B cell (primary cell): ENCODE results near the gene ARHGAP22. TPM values are rescaled to one million over a fixed set of nuclear protein-coding genes. Genes with fewer than 3 reads are reported as not detected.

Experiments
- ATAC-seq: fragments of 200-7000 bp; cut with Tn5 transposase; one replicate; pipeline ENCODE4 v1.10.0; 2021; ENCODE audit warnings: low read depth, mild to moderate bottlenecking, moderate number of reproducible peaks, moderate library complexity
- CTCF ChIA-PET: fragments of 350-600 bp; sonication (Branson Sonifier 250); formaldehyde crosslinking; loops from one replicate; lab custom pipeline; 2021; ENCODE audit warnings: antibody characterized with exemption, inconsistent platforms; lab: Charles Lee
- POLR2A ChIA-PET: fragments of 350-600 bp; sonication (Branson Sonifier 250); formaldehyde crosslinking; loops from one replicate; lab custom pipeline; 2021; ENCODE audit warnings: antibody characterized with exemption; lab: Charles Lee
- DNase-seq: peaks from one replicate; pipeline ENCODE4 v3.0.0; 2013
- H2AFZ ChIP-seq: 2 replicates; pipeline ENCODE4 v1.6.1; 2012; ENCODE audit warnings: mild to moderate bottlenecking, low read depth, low read length; ENCODE audit not compliant: insufficient read depth, poor library complexity, severe bottlenecking
- H3K27ac ChIP-seq, 2 donors: 1 replicate in 1 of 2; 2 replicates in 1 of 2; pipeline ENCODE4 v1.5.1; 2012 to 2013; ENCODE audit warnings: low read length in 2 of 2, mild to moderate bottlenecking in 2 of 2, moderate library complexity in 1 of 2
- H3K27me3 ChIP-seq, 4 experiments: fragments of 200-600 bp in 1 of 4; sonication (generic) in 1 of 4; replicated peaks in 1 of 4; 1 replicate in 2 of 4; 2 replicates in 2 of 4; pipeline versions ENCODE4 v1.6.1 to v1.7.0; 2013 to 2016; ENCODE audit warnings: low read length in 3 of 4, mild to moderate bottlenecking in 2 of 4, mixed read lengths in 1 of 4, moderate library complexity in 1 of 4; ENCODE audit not compliant: insufficient read depth in 4 of 4, control insufficient read depth in 3 of 4; ENCODE audit errors: control extremely low read depth in 1 of 4
- H3K36me3 ChIP-seq, 2 experiments: replicated peaks in 1 of 2; 1 replicate in 1 of 2; 2 replicates in 1 of 2; pipeline versions ENCODE4 v1.6.1 to v1.7.1; 2013; ENCODE audit warnings: low read length in 1 of 2; ENCODE audit not compliant: insufficient read depth in 2 of 2, control insufficient read depth in 1 of 2; ENCODE audit errors: control extremely low read depth in 1 of 2, extremely low read depth in 1 of 2
- H3K4me1 ChIP-seq, 2 donors: fragments of 200-600 bp in 1 of 2; sonication (generic) in 1 of 2; 1 replicate in 1 of 2; 2 replicates in 1 of 2; pipeline versions ENCODE4 v1.5.1 to v1.6.1; 2013 to 2017; ENCODE audit warnings: low read length in 2 of 2; ENCODE audit not compliant: control insufficient read depth in 2 of 2, insufficient read depth in 2 of 2
- H3K4me2 ChIP-seq: replicated peaks from 2 replicates; pipeline ENCODE3; 2012; ENCODE audit warnings: mild to moderate bottlenecking, low read depth, low read length; ENCODE audit not compliant: poor library complexity, severe bottlenecking
- H3K4me3 ChIP-seq, 5 experiments: fragments of 200-600 bp in 1 of 5; sonication (generic) in 1 of 5; 1 replicate in 3 of 5; 2 replicates in 2 of 5; pipeline versions ENCODE4 v1.5.1 to v1.7.0; 2011 to 2016; ENCODE audit warnings: low read length in 4 of 5, mild to moderate bottlenecking in 4 of 5, low read depth in 2 of 5, control low read depth in 1 of 5, moderate library complexity in 1 of 5; ENCODE audit not compliant: insufficient read depth in 1 of 5; ENCODE audit errors: control extremely low read depth in 1 of 5, extremely low read depth in 1 of 5
- H3K79me2 ChIP-seq: fragments of 200-600 bp; sonication (generic); one replicate; pipeline ENCODE4 v1.6.0; 2016; ENCODE audit warnings: low read length; ENCODE audit not compliant: control insufficient read depth, insufficient read depth
- H3K9ac ChIP-seq: fragments of 200-600 bp; sonication (generic); 2 replicates; pipeline ENCODE4 v1.6.1; 2017; ENCODE audit warnings: mild to moderate bottlenecking, low read length, moderate library complexity
- H3K9me3 ChIP-seq, 3 donors: one replicate each; pipeline versions ENCODE4 v1.6.1 to v1.7.1; 2013; ENCODE audit warnings: low read length in 2 of 3; ENCODE audit not compliant: control insufficient read depth in 2 of 3, insufficient read depth in 1 of 3; ENCODE audit errors: control extremely low read depth in 1 of 3
- H4K20me1 ChIP-seq: 2 replicates; pipeline ENCODE4 v1.6.0; 2012; ENCODE audit warnings: mild to moderate bottlenecking, low read length; ENCODE audit not compliant: insufficient read depth, control insufficient read depth, poor library complexity, severe bottlenecking
- H3K27ac Mint-ChIP-seq: one replicate; pipeline ENCODE4 v1.8.0; 2021; ENCODE audit warnings: mixed read lengths
- H3K27me3 Mint-ChIP-seq: one replicate; pipeline ENCODE4 v1.8.0; 2021; ENCODE audit warnings: mixed read lengths
- H3K4me1 Mint-ChIP-seq: one replicate; pipeline ENCODE4 v1.8.0; 2021; ENCODE audit warnings: mixed read lengths
- H3K4me3 Mint-ChIP-seq: one replicate; pipeline ENCODE4 v1.8.0; 2021; ENCODE audit warnings: mixed read lengths
- H3K9me3 Mint-ChIP-seq: one replicate; pipeline ENCODE4 v1.8.0; 2022; ENCODE audit warnings: mixed read lengths; ENCODE audit not compliant: insufficient read depth
- EZH2 ChIP-seq: IDR thresholded peaks from 2 replicates; pipeline ENCODE4 v1.6.1; 2012; ENCODE audit warnings: borderline replicate concordance, low read depth, mild to moderate bottlenecking, moderate library complexity, low read length; ENCODE audit not compliant: insufficient read depth, poor library complexity, severe bottlenecking
- WGBS: methylation state at CpG from one replicate; pipeline ENCODE4 v1.1.5; 2013; ENCODE audit warnings: missing lambda C conversion rate; ENCODE audit not compliant: insufficient coverage; 5-methylcytosine and 5-hydroxymethylcytosine counted together
- intact Hi-C: fragments of 100-400 bp; cut with micrococcal nuclease; formaldehyde crosslinking; loops from one replicate; pipeline ENCODE4 v1.10.0; 2022
- polyA plus RNA-seq: library from polyadenylated mRNA; depleted of rRNA; stranded (reverse); fragments of >200 nt; gene quantifications from 2 replicates; pipeline ENCODE4 v1.2.3, GENCODE V29; 2012
- total RNA-seq, 2 donors: library from RNA; stranded (reverse); fragments of 120-200 nt in 1 of 2; gene quantifications; 1 replicate in 1 of 2; 2 replicates in 1 of 2; pipeline versions ENCODE4 v1.2.3 to v1.2.4, GENCODE V29; 2013 to 2022
- TF ChIP-seq, protein P1 (sequence below): fragments of 200-600 bp; IDR thresholded peaks from one replicate; pipeline ENCODE4 v1.8.0; 2022; ENCODE audit warnings: antibody characterized with exemption, mild to moderate bottlenecking

Gene ARHGAP22
- total and polyA plus RNA-seq, 2 donors (not counting 1 experiment from before 2014, with no cell fraction given): 1.9 to 2.0 TPM

- TF ChIP-seq, protein P1, sequence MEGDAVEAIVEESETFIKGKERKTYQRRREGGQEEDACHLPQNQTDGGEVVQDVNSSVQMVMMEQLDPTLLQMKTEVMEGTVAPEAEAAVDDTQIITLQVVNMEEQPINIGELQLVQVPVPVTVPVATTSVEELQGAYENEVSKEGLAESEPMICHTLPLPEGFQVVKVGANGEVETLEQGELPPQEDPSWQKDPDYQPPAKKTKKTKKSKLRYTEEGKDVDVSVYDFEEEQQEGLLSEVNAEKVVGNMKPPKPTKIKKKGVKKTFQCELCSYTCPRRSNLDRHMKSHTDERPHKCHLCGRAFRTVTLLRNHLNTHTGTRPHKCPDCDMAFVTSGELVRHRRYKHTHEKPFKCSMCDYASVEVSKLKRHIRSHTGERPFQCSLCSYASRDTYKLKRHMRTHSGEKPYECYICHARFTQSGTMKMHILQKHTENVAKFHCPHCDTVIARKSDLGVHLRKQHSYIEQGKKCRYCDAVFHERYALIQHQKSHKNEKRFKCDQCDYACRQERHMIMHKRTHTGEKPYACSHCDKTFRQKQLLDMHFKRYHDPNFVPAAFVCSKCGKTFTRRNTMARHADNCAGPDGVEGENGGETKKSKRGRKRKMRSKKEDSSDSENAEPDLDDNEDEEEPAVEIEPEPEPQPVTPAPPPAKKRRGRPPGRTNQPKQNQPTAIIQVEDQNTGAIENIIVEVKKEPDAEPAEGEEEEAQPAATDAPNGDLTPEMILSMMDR: no peak
- TF ChIP-seq EZH2: no peak
Observed at GRCh38 chr10:48472501-48473069, 132.3 kb downstream of the ARHGAP22 start.

DNA sequence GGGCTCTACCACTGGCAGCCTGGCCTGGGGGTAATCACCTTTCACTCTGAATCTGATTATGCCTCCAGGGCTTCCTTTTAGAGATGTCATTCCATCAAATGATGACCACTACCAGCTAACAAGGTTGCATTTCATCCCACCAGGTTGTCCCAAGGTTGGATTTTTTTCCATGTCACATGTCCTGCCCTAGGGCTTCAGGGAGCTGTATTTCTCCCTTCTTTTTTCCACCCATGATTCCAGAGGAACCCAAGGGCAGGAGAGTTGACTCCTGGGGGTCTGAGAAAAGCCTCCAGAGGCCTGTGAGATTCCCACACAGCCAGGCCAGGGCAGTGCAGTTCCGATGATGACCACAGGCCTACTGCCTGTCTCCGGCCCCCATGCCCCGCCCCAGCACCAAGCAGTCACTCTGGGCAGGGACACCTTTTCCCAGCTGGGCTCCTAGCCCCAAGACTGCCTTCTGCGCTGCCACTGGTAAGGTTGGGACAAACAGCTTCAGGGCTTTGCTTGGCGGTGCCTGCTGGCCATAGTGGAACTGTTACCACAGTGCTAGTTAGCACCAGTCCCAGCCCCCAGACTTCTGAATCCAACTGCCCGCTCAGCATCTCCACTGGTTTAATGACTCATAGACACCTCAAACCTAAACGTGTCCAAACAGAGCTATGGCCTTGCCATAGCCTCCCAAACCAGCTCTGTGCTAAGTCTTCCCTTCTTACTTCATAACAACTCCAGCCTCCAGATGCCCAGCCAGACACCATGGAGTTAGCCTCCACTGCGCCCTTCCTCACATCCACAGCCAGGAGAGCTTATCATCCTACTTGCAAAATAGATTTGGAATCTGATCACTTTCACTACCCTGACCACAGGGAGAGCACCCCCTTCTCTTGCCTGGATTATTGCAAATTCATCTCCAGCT, 133.7 kb downstream of the ARHGAP22 start:
- Mint-ChIP-seq H3K27me3 (peaks cover 11% of the 10 kb centered on the region), H3K4me3 (no peak overlapping the region), H3K27ac (no peak overlapping the region), H3K9me3 (no peaks in the 10 kb centered on the region), H3K4me1 (no peaks in the 10 kb centered on the region)
- no peak overlapping the region for H3K9ac ChIP-seq
- no peak overlapping the region for H3K27ac ChIP-seq
- no peaks in the 10 kb centered on the region for H3K4me1 ChIP-seq
- WGBS: 82% methylated on average over 8 of the region's 8 CpGs
- H3K36me3 ChIP-seq: no peaks in the 10 kb centered on the region
- no peak overlapping the region for H2AFZ ChIP-seq
- ChIA-PET CTCF (no interaction called here), POLR2A (no interaction called here)
- ATAC-seq (no peak), DNase-seq (no peak)
- intact Hi-C loops: no loop called here
- H3K9me3 ChIP-seq: peaks cover 0 to 2% (median 0%) of the 10 kb centered on the region in 3 donors
- no peak for TF ChIP-seq EZH2
- TF ChIP-seq, protein P1: no peak
- H3K79me2 ChIP-seq: no peaks in the 10 kb centered on the region
- H4K20me1 ChIP-seq: no peaks in the 10 kb centered on the region
- no peak overlapping the region for H3K4me3 ChIP-seq
- no peak overlapping the region for H3K4me2 ChIP-seq
- no peaks in the 10 kb centered on the region for H3K27me3 ChIP-seq

More at GRCh38 chr10:48472501-48473069, 132.3 kb downstream of the ARHGAP22 start:
- Histone ChIP-seq H3K79me2 (no peaks in the 10 kb centered on the region), H3K4me3 (no peak overlapping the region), H3K27ac (no peak overlapping the region), H3K36me3 (no peaks in the 10 kb centered on the region), H3K9me3 (peaks cover 0 to 5% (median 0%) of the 10 kb centered on the region in 3 donors), H3K27me3 (no peaks in the 10 kb centered on the region), H3K4me2 (no peak overlapping the region), H3K9ac (no peak overlapping the region), H3K4me1 (no peaks in the 10 kb centered on the region), H2AFZ (no peak overlapping the region), H4K20me1 (no peaks in the 10 kb centered on the region)
- Mint-ChIP-seq H3K9me3 (no peaks in the 10 kb centered on the region), H3K4me3 (no peak overlapping the region), H3K4me1 (no peaks in the 10 kb centered on the region), H3K27ac (no peak overlapping the region), H3K27me3 (peaks cover 11% of the 10 kb centered on the region)
- ATAC-seq (no peak), DNase-seq (no peak)
- ChIA-PET POLR2A (no interaction called here), CTCF (no interaction called here)
- intact Hi-C loops: no loop called here
- no CpG with 5 or more reads among the region's 3 CpGs for WGBS
